ENCODE results near the gene APEH.

Gene APEH

DNA sequence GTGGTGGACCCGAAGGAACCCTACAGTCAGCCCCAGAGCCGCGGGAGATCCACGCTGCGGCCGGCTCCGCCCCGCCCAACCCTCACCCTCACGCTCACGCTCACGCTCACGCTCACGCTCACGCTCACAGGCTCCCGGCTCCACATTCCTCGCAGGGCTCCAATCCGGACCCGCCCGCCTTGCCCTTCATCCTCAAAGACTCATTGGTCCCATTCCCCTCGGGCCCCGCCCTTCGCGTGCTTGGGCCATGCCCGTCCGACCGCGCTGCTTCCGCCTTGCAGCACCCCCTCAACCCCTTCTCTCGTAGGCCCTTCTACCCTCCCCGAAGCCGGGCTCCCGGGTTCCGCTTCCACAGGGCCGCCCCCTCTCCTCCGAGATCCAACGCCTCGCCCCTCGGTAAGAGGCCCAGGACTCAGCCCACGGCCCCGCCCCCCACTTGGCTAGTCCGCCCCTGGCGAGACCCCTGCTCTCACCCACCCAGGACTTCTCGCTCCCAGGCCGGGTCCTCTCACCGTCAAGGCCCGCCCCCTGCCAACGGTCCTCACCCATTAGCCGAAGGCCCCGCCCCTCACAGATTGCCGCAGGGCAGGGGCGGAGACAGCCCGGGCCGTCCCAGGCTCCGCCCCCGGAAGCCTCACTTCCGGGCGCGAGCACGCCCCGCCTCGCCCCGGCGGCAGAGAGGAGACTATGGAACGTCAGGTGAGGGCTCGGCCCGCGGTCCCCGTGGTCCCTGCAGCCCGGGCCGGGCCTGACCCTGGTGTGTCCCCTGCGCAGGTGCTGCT lies at the start of gene APEH:
Gene APEH (plus strand): TSS at position 637 of the 782 bp plus-strand sequence. CDS start 51 bp downstream, at position 688.
- peak; percentile 93 for DNase-seq (ENCODE audit: low spot score)

DNA sequence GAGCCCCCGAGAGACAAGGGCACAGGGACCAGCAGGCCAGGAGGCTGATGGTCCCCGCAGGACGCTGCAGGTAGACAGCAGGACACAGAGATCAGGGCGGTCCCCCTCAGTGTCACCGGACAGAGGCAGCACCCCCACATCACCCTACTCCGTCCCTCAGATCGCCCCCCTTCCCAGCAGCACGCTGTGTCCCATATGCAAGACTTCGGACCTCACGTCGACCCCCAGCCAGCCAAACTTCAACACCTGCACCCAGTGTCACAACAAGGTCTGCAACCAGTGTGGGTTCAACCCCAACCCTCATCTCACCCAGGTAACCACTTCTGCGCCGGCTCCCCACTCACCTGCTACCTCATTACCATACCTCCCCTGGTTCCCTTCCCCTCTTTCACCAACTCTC lies 49.1 kb upstream of the APEH start:
- DNase-seq (ENCODE audit: low spot score), result no peak

- no peak for DNase-seq (ENCODE audit: low spot score)
These were observed 48.0 kb upstream of the APEH start for GRCh38 chr3:49626101-49626581.

- no peak for DNase-seq (ENCODE audit: low spot score)
These were observed 47.4 kb upstream of the APEH start for GRCh38 chr3:49626796-49627195.

- no peak for DNase-seq (ENCODE audit: low spot score)
These were observed 46.5 kb upstream of the APEH start for GRCh38 chr3:49627634-49628033.

- no peak for DNase-seq (ENCODE audit: low spot score)
These were observed 45.9 kb upstream of the APEH start for GRCh38 chr3:49628249-49628648.

GRCh38 chr3:49629451-49629850 lies 44.7 kb upstream of the APEH start:
- DNase-seq (ENCODE audit: low spot score), result no peak

GRCh38 chr3:49629866-49630265 lies 44.3 kb upstream of the APEH start:
- no peak for DNase-seq (ENCODE audit: low spot score)

DNA sequence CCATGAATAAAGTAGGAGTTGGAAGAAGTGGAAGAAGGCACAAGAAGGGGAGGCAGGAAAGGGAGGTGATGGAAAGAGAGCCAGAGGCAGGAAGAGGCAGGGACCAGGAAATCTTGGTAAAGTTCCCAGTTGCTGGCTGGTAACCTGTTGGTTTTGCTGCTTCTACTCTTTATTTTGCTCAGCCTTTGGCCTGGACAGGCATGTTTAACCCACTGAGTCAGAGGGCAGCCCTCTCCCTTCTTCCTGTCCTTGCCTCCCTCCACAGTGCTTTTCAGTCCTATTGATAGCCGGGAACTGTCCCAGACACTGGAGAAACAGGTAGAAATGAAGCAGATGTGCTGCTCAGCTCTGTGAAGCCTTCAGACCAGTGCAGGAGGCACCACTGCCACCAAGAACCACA lies 43.4 kb upstream of the APEH start:
- DNase-seq (ENCODE audit: low spot score), result no peak

DNA sequence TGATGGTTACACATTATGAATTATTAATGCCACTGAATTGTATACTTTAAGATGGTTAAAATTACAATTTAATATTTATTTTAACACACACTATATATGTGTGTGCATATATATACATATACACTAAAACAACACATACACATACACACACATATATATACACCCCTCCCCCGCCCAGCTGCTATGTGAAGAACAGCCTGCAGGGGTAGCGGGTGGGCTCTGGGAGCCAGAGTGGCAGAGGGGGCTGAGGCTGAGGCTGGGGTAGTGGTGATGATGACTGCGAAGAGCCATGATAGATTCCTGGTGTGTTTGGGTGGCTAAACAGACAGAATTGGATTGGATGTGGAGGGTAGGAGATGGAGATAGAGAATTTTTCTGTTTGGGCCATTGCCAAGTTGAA lies 39.4 kb upstream of the APEH start:
- no peak for DNase-seq (ENCODE audit: low spot score)

GRCh38 chr3:49636883-49637609 lies 37.1 kb upstream of the APEH start:
- DNase-seq (ENCODE audit: low spot score), result no peak

GRCh38 chr3:49638445-49638844 lies 35.7 kb upstream of the APEH start:
- DNase-seq (ENCODE audit: low spot score), result no peak

GRCh38 chr3:49639551-49639950 lies 34.6 kb upstream of the APEH start:
- DNase-seq (ENCODE audit: low spot score), result no peak

GRCh38 chr3:49641292-49641691 lies 32.9 kb upstream of the APEH start:
- DNase-seq (ENCODE audit: low spot score), result no peak

GRCh38 chr3:49641921-49642707 lies 32.0 kb upstream of the APEH start:
- no peak for DNase-seq (ENCODE audit: low spot score)

DNA sequence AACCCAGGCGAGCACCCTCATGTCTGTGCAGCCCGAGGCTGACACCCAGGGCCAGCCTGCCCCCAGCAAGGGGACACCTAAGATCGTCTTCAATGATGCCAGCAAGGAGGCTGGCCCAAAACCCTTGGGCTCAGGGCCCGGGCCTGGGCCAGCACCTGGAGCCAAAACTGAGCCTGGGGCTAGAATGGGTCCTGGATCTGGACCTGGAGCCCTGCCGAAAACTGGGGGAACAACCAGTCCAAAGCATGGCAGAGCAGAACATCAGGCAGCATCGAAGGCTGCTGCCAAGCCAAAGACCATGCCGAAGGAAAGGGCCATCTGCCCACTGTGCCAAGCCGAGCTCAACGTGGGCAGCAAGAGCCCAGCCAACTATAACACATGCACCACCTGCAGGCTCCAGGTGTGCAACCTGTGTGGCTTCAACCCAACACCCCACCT lies 31.4 kb upstream of the APEH start:
- no peak for DNase-seq (ENCODE audit: low spot score)

DNA sequence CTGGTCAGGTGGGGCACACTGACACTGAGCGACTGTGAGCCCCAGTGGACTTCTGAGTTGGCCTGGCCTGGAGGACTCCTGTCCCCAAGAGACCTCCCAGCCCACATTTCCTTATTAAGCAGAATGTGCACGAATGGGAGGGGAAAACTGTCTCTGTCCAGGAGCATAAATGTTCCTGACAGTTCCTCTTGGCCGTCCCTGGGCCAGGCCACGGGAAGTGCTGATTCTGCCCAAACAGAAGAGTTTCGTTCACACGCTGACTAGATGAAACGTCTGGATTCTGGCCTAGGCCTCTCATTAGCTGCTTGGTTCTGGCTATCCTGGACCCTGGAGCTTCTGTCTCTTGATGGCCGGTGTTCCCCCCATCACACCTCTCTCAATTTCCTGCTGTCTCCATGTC lies 29.5 kb upstream of the APEH start:
- no peak for DNase-seq (ENCODE audit: low spot score)

DNA sequence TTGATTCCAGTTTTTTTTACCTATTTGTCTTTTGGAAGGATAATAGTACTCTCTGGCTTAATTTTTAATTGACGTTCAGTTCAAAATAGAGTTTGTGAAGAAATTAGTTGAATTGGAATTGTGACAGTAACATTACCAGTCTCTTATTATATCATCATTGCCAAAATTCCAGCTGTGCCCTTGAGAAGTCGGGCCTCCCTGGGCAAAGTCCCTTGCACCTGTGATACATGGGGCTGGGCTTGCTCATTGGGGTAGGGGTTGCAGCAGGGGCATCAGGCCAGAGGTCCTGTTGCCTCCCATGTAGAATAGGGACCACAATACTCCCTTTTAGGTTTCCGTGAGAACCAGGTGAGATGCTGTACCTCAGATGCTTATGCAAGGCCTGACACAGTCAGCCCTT lies 27.9 kb upstream of the APEH start:
- no peak for DNase-seq (ENCODE audit: low spot score)

GRCh38 chr3:49647741-49648140 lies 26.4 kb upstream of the APEH start:
- no peak for DNase-seq (ENCODE audit: low spot score)

- DNase-seq (ENCODE audit: low spot score), result no peak
These were observed 25.7 kb upstream of the APEH start for GRCh38 chr3:49648354-49649019.

GRCh38 chr3:49649576-49649975 lies 24.6 kb upstream of the APEH start:
- DNase-seq (ENCODE audit: low spot score), result no peak

DNA sequence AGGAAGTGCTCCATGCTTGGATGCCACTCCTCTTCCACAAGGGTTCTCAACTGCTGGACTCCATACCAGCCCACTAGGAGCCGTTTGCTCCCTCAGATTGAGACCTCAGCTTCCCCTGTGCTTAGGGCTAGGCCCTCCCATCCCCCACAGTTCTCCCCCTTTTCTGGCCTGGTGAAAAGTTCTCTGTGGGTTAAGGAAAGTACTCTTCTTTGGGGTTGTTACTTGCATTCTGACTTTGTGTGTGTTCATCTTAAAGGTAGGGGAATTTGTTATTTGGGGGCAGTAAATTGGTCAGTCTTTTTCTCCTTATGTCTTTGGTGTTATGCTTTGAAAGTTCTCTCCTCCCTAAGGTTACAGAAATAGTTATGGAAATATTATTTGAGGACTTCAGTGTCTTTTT lies 24.0 kb upstream of the APEH start:
- no peak for DNase-seq (ENCODE audit: low spot score)

Data from pons (tissue), 1 donor.